ENCODE measurements around the gene JSRP1. TPM values are rescaled to one million over a fixed set of nuclear protein-coding genes. Genes with fewer than 3 reads are reported as not detected.

The JSRP1 gene
- total RNA-seq, 1 experiment from 2014 or later = not detected

GRCh38 chr19:2266183-2266993 lies 10.2 kb upstream of the JSRP1 start:
- peak; percentile 76 for DNase-seq (ENCODE audit: low read depth)

GRCh38 chr19:2261438-2262172 lies 5.4 kb upstream of the JSRP1 start:
- no peak for DNase-seq (ENCODE audit: low read depth)

GRCh38 chr19:2260341-2260805 lies 4.2 kb upstream of the JSRP1 start:
- DNase-seq (ENCODE audit: low read depth) = no peak

GRCh38 chr19:2259336-2259735 lies 3.1 kb upstream of the JSRP1 start:
- DNase-seq (ENCODE audit: low read depth) = no peak

GRCh38 chr19:2255112-2255845 lies 938 bp downstream of the JSRP1 start:
- no peak for DNase-seq (ENCODE audit: low read depth)

GRCh38 chr19:2254064-2254872 lies 1.9 kb downstream of the JSRP1 start:
- no peak for DNase-seq (ENCODE audit: low read depth)

- DNase-seq (ENCODE audit: low read depth) = no peak
Measured at GRCh38 chr19:2253106-2254063, 2.8 kb downstream of the JSRP1 start.

- DNase-seq (ENCODE audit: low read depth) = no peak
Measured at GRCh38 chr19:2252797-2253105, 3.5 kb downstream of the JSRP1 start.

- DNase-seq (ENCODE audit: low read depth) = no peak
Measured at GRCh38 chr19:2252055-2252796, 4.0 kb downstream of the JSRP1 start.

GRCh38 chr19:2251106-2252054 lies 4.8 kb downstream of the JSRP1 start:
- DNase-seq (ENCODE audit: low read depth) = no peak

GRCh38 chr19:2250766-2251105 lies 5.5 kb downstream of the JSRP1 start:
- no peak for DNase-seq (ENCODE audit: low read depth)

- DNase-seq (ENCODE audit: low read depth) = no peak
Measured at GRCh38 chr19:2249880-2250765, 6.1 kb downstream of the JSRP1 start.

- DNase-seq (ENCODE audit: low read depth) = no peak
Measured at GRCh38 chr19:2249010-2249866, 7.0 kb downstream of the JSRP1 start, which contains the start of gene AMH. AMH (plus strand) TSS chr19:2249323; CDS start chr19:2249333, 10 bp downstream.

GRCh38 chr19:2248136-2249009 lies 7.8 kb downstream of the JSRP1 start:
- DNase-seq (ENCODE audit: low read depth) = no peak

GRCh38 chr19:2247433-2248101 lies 8.7 kb downstream of the JSRP1 start:
- DNase-seq (ENCODE audit: low read depth) = no peak

All from RPMI7951 (cell line).